ENCODE data around the gene KRTAP10-10.
A peak's percentile ranks its signal among the peaks of the same experiment; 100 is the strongest.

DNA sequence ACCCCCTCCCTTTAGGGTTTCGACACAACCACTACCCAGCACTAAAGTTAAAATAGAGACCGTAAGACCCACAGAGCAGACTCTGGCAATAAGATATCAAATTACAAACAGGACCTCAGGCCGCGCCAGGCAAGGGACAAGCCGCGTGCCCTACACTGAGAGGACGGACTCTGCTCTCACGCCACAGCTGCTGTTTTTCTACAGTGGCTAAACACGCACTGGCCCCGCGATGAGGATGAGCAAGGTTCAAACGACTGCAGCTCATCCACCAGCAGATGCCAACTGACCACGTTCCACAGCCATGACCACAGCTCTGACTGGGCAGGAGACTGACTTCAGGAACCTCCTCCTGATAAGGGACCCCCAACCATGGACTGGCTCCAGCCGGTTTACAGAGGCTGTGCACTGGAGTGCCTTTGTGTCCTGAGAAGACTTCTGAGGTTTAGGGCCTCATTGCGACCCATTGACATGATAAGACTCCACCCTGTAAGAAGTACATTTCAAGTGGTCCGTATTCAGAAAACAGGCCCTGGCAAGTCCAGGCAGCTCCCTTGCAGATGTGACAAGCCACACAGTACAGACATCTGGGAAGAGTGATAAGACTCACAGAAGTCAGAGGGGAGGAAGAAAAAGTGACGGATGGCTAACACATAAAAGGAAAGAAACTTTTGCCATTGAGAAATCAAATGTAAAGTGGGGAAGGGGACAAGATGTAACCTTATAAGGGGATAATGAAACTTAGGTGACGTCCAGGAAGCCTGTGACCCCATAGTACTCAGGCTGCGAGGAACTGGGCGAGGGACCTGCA is 43.4 kb upstream of the KRTAP10-10 start:
- TF ChIP-seq, protein P1, sequence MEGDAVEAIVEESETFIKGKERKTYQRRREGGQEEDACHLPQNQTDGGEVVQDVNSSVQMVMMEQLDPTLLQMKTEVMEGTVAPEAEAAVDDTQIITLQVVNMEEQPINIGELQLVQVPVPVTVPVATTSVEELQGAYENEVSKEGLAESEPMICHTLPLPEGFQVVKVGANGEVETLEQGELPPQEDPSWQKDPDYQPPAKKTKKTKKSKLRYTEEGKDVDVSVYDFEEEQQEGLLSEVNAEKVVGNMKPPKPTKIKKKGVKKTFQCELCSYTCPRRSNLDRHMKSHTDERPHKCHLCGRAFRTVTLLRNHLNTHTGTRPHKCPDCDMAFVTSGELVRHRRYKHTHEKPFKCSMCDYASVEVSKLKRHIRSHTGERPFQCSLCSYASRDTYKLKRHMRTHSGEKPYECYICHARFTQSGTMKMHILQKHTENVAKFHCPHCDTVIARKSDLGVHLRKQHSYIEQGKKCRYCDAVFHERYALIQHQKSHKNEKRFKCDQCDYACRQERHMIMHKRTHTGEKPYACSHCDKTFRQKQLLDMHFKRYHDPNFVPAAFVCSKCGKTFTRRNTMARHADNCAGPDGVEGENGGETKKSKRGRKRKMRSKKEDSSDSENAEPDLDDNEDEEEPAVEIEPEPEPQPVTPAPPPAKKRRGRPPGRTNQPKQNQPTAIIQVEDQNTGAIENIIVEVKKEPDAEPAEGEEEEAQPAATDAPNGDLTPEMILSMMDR (IDR thresholded peaks at IDR 0.05 in 2 of 3, conservative IDR thresholded peaks at IDR 0.05 in 1 of 3; ENCODE audit: insufficient read depth in 2 of 3, low read depth in 1 of 3, low read length in 3 of 3): no peak
- TF ChIP-seq, protein P2, sequence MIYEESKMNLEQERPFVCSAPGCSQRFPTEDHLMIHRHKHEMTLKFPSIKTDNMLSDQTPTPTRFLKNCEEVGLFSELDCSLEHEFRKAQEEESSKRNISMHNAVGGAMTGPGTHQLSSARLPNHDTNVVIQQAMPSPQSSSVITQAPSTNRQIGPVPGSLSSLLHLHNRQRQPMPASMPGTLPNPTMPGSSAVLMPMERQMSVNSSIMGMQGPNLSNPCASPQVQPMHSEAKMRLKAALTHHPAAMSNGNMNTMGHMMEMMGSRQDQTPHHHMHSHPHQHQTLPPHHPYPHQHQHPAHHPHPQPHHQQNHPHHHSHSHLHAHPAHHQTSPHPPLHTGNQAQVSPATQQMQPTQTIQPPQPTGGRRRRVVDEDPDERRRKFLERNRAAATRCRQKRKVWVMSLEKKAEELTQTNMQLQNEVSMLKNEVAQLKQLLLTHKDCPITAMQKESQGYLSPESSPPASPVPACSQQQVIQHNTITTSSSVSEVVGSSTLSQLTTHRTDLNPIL (CRISPR knock-in tag; IDR thresholded peaks at IDR 0.05): no peak
- TF ChIP-seq BRCA1 (IDR thresholded peaks at IDR 0.05) (no peak), BRCA1 (CRISPR knock-in tag; IDR thresholded peaks at IDR 0.05) (no peak), CEBPB (tag; IDR thresholded peaks at IDR 0.05) (peak; percentile 83), EZH2 (IDR thresholded peaks at IDR 0.05; ENCODE audit: borderline replicate concordance, low read depth, low read length) (no peak), JUN (IDR thresholded peaks at IDR 0.05; ENCODE audit: borderline replicate concordance, low read depth, low read length) (peak; percentile 26; the same call in 1 of the 2 replicates), JUN (CRISPR knock-in tag; IDR thresholded peaks at IDR 0.05; ENCODE audit: borderline replicate concordance) (no peak), SP1 (CRISPR knock-in tag; IDR thresholded peaks at IDR 0.05) (no peak), MTF1 (CRISPR knock-in tag; IDR thresholded peaks at IDR 0.05; ENCODE audit: borderline replicate concordance) (no peak), PCBP1 (IDR thresholded peaks at IDR 0.05; ENCODE audit: low read depth, low read length, poor library complexity, severe bottlenecking) (no peak)
- TF ChIP-seq, protein P3, sequence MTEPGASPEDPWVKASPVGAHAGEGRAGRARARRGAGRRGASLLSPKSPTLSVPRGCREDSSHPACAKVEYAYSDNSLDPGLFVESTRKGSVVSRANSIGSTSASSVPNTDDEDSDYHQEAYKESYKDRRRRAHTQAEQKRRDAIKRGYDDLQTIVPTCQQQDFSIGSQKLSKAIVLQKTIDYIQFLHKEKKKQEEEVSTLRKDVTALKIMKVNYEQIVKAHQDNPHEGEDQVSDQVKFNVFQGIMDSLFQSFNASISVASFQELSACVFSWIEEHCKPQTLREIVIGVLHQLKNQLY (CRISPR knock-in tag; conservative IDR thresholded peaks at IDR 0.05): no peak

Data from K562 (cell line).